ENCODE data around the gene REC8. TPM values are rescaled to one million over a fixed set of nuclear protein-coding genes. Genes with fewer than 3 reads are reported as not detected.

REC8 gene, protein sequence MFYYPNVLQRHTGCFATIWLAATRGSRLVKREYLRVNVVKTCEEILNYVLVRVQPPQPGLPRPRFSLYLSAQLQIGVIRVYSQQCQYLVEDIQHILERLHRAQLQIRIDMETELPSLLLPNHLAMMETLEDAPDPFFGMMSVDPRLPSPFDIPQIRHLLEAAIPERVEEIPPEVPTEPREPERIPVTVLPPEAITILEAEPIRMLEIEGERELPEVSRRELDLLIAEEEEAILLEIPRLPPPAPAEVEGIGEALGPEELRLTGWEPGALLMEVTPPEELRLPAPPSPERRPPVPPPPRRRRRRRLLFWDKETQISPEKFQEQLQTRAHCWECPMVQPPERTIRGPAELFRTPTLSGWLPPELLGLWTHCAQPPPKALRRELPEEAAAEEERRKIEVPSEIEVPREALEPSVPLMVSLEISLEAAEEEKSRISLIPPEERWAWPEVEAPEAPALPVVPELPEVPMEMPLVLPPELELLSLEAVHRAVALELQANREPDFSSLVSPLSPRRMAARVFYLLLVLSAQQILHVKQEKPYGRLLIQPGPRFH
- 10 to 100 TPM; 46.0 to 93.7 (median 68.0) TPM for polyA plus RNA-seq (ENCODE audit: insufficient read length in 4 of 4)

DNA sequence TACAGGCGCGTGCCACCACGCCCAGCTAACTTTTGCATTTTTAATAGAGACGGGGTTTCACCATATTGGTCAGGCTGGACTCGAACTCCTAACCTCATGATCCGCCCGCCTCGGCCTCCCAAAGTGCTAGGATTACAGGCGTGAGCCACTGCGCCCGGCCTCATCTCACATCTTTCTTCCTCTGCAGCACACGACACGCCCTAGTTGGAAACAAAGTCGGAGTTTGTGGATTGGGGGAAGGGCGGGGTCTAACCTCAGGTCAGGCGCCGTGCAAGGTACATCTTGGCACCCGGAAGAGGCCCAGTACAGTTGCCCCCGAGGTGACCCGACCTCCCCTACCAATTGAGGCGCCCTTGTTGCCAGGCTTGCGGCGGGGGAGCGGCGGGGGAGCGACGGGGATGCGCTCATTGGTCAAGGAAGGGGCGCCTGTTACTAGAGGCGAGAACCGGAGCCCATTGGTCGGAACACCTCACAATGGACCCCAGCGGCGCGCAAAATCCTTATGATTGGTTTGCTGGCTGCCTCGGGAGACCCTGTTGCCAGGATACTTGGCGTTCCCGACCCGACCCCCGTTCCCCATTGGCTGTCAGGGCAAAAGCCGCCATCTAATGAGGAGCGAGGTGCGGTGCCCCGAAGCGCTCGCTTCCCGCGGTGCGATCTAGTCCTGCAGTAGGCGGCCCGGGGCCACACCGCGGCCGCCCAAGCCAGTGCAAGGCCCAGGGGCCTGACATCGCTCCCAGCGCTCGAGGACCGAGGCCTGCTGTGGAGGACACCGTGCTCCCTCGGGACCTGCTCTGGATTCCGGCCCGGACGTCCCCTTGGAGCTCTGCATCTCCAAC is at the start of gene REC8:
Gene REC8, plus strand, starts transcription at position 659 of the 839 bp plus-strand sequence. CDS start 473 bp downstream, outside the sequence.
- peak; percentile 77 to 92 (median 81) for DNase-seq (ENCODE audit: low read depth in 4 of 4, low spot score in 2 of 4)

DNA sequence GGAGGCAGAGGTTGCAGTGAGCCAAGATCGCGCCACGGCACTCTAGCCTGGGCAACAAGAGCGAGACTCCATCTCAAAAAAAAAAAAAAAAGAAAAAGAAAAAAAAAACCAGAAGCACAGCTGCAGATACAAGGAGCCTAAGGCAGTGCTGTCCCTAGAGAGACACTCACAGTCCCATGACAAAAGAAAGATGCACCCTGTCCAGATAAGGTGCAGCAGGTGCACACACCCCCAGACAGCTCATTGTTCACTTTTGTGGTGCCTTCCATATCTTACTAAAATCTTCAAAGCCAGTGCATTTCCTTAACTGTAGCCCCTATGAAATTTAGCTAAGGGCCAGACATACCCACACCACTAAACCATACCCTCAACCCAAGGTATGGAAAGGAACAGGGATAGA is 49.5 kb upstream of the REC8 start:
- no peak for DNase-seq (ENCODE audit: low read depth in 4 of 4, low spot score in 2 of 4)

DNA sequence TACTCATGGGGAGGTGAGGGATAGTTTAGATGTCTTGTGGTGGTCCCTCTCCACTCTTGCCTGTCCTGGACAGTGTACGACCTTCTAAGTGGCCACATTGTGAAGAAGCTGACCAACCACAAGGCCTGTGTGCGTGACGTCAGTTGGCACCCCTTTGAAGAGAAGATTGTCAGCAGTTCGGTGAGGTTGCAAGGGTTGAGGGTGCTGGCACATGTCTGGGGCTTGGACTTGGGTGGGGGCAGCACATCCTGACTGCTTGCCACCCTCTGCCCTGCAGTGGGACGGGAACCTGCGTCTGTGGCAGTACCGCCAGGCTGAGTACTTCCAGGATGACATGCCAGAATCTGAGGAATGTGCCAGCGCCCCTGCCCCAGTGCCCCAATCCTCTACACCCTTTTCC is 49.0 kb upstream of the REC8 start:
- no peak for DNase-seq (ENCODE audit: low read depth in 4 of 4, low spot score in 2 of 4)

DNA sequence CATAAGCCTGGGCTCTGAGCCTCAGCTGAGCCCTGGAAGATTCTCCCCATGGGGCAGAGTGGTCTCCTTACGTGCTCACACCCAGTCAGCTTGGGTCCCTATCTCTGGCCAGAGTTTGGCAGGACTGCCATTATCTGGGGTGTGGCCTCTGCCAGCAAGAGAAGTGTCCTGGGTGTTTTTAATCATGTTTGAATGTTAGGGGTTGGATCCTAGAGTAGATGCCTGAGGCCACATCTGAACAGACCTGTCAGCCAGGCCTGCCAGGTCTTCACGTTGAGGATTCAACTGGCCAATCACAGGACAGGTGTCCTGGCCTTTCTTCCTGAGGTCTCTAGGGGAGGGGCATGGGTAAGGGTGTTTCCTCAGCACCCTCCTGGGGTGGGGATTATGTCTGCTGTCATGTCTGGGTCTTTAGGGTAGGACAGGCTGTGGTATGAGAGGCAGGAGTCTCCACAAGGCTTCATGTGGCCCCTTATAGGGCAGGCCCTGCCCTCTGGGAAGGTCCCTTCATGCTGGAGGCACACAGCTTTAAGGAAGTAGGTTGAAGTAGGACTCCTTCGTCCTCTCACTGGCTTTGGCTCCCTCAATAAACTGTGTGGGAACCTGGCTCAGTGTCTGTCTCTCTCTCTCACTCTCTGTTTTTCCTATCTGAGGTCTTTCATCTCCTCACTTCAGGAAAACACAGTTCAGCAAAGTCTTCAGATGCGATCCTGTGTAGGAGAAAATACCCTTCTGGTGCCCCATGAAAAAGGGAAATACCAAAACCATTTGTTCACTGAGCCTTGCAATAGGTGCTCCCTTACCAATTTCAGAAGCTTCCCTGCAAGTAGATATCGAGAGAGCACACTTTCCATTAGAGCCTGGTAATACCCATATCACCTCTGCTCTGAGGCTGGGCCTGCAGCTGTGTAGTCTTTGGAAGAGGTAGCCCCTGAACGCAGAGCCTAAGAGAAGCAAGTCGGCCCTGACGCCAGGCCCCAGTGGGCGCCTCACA is 48.2 kb upstream of the REC8 start:
- no peak for DNase-seq (ENCODE audit: low read depth in 4 of 4, low spot score in 2 of 4)

DNA sequence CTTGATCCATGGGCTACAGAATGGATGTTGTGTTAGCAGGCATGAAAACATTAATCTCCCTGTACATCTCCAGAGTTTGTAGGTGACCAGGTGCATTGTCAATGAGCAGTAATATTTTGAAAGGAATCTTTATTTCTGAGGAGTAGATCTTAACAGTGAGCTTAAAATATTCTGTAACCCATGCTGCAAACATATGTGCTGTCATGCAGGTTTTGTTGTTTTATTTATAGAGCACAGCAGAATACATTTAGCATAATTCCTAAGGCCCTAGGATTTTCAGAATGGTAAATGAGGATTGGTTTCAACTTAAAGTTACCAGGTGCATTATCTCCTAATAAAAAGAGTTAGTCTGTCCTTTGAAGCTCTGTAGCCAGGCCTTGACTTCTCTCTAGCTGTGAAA is 44.9 kb upstream of the REC8 start:
- no peak for DNase-seq (ENCODE audit: low read depth in 4 of 4, low spot score in 2 of 4)

DNA sequence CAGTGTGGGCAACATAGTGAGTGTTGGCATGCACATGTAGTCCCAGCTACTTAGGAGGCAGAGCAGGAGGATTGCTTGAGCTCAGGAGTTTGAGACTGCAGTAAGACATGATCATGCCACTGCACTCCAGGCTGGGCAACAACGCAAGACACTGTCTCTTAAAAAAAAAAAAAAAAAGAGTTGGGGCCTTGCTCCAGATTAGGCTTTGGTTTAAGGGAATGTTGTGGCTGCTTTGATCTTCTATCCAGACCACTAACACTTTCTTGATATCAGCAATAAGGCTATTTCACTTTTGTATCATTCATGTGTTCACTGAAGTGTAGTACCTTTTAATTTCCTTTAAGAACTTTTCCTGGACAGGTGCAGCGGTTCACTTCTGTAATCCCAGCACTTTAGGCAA is 44.2 kb upstream of the REC8 start:
- no peak for DNase-seq (ENCODE audit: low read depth in 4 of 4, low spot score in 2 of 4)

DNA sequence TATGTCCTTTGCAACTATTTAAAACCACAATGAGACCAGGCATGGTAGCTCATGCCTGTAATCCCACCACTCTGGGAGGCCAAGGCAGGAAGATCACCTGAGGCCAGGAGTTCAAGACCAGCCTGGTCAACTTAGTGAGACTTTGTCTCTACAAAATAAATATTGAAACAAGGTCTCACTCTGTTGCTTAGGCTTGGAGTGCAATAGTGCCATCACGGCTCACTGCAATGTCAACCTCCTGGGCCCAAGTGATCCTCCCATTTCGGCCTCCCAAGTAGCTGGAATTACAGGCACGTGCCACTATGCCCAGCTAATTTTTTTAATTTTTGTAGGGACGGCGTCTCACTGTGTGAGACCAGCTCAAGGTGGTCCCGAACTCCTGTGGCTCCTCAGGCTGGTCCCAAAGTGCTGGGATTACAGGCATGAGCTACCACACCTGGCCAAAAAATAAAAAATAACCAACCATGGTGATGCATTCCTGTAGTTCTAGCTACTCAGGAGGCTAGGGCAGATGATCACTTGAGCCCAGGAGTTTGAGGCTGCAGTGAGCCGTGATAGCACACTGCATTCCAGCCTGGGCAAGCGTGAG is 42.4 kb upstream of the REC8 start:
- no peak for DNase-seq (ENCODE audit: low read depth in 4 of 4, low spot score in 2 of 4)

DNA sequence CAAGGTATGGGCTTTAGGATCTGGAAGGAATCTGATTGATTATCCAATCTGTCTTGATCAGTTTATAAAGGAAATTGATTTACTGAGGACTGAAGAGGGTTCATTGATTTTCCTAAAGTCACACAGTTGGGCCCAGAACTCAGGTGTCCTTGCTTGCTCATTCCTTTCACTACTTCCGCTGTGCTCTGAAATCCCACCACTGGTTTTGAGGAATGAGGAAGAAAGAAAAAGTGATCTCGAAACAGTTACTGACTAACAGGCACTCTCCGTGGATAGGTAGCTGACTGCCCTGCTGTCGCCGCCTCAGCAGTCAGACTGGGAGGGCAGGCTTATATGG is 41.5 kb upstream of the REC8 start, which contains the start of gene FITM1:
Gene FITM1, plus strand, starts transcription at position 280 of the 337 bp plus-strand sequence. CDS start 905 bp downstream, outside the sequence.
- DNase-seq (ENCODE audit: low read depth in 4 of 4, low spot score in 2 of 4), result no peak

DNA sequence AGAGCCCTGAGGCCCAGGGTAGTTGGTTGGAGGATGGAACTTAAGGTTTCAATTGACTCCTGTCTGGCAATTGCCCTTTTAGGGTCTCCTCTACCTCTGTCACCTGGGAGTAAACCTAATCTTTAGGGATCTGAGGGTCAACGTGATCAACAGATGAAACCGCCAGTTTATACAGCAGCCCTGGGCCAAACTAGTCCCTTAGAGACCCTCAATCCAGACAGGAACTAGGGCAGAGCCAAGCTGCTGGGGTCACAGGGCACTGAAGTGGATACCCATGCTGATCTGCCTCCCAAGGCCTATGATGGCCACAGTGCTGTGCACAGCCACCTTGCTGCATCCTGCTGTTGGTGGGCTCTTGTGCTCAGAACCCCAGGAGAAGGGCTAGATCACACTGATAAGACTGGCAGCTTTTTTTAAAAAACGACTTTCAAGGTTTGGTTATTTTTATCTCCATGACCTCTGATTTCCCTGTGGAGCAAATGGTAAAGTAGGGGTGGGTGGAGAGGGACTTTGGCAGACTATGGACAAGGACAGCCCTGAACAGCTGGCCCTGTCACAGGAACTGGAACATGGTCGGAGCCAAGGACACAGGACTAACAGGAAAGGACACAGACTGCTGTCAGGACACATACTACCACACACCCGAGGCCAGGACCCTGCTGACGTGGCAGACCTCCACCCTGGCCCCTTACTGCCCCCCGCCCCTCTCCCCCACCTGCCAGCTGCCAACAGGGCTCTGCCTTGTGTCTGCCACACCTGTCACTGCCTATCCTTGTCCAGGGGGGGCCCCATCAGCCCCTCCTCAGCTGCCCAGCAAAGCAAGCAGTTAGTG is 40.9 kb upstream of the REC8 start:
- DNase-seq (ENCODE audit: low read depth in 4 of 4, low spot score in 2 of 4), result no peak

DNA sequence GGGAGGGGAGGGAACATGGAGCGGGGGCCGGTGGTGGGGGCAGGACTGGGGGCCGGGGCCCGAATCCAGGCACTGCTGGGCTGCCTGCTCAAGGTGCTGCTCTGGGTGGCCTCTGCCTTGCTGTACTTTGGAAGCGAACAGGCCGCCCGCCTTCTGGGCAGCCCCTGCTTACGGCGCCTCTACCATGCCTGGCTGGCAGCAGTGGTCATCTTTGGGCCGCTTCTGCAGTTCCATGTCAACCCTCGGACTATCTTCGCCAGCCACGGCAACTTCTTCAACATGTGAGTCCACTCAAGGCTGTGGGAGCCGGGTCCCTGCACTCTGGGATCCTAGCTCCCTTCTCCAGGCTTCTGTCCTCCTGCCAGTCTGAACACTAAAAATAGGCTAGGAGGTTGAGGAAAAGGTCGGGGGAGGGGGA is 40.3 kb upstream of the REC8 start:
- DNase-seq (ENCODE audit: low read depth in 4 of 4, low spot score in 2 of 4), result no peak

DNA sequence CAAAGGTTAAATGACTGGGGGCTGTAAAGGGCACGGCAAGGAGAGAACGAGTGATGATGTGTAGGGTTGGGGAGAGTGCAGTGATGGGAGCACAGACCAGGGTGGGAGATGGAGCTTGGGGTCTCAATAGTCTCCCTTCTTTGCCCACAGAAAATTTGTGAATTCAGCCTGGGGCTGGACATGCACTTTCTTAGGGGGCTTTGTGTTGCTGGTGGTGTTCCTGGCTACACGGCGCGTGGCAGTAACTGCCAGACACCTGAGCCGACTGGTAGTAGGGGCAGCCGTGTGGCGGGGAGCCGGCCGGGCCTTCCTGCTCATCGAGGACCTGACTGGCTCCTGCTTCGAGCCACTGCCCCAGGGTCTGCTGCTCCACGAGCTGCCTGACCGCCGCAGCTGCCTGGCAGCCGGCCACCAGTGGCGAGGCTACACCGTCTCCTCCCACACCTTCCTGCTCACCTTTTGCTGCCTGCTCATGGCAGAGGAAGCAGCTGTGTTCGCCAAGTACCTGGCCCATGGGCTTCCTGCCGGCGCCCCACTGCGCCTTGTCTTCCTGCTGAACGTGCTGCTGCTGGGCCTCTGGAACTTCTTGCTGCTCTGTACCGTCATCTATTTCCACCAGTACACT is 39.7 kb upstream of the REC8 start:
- DNase-seq (ENCODE audit: low read depth in 4 of 4, low spot score in 2 of 4), result no peak

DNA sequence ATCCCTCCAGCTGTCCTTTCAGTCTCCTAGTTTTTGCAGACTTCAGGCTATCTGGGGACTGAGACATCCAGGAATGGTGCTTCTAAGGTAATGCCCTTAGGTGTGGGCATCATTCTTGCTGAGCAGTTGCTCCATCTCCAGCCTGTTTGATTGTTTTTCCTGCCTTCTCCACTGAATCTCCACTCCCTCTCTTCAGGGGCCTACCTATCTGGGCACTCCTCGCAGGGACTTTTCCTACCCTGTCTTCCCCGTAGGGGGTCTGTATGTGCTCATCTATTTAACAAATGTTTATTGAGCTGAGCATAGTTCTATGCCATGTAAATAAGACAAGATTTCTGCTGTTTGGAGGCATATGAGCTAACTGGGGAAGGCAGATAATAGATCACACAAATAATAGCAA is 38.9 kb upstream of the REC8 start:
- no peak for DNase-seq (ENCODE audit: low read depth in 4 of 4, low spot score in 2 of 4)

DNA sequence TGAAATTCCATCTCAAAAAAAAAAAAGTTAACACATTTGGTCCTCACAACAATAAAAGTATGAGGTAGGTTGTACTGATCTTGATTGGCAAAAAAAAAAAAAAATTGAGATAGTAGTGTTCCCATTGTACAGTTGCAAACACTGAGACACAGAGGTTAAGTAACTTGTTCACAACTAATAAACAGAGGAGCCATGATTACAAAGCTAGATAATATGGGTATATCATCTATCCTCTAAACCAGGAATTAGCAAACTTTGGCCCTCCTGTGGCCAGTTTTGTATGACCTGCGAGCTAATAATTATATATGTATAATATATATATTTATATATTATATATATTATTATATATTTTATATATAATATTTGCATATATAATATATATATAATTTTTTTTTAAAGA is 38.1 kb upstream of the REC8 start:
- DNase-seq (ENCODE audit: low read depth in 4 of 4, low spot score in 2 of 4), result no peak

DNA sequence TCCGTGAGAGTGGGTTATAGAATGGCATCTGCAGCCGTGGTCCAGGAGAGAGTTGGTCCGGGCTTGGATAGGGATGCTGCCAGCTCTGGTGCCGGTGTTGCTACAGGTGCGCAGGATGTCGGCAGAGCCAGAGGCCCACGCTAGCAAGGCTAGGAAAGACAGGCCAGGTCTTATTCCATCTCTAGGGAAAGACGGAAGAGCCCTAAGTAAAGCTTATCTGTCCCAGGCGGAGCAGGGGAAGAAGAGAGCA is 36.4 kb upstream of the REC8 start:
- no peak for DNase-seq (ENCODE audit: low read depth in 4 of 4, low spot score in 2 of 4)

DNA sequence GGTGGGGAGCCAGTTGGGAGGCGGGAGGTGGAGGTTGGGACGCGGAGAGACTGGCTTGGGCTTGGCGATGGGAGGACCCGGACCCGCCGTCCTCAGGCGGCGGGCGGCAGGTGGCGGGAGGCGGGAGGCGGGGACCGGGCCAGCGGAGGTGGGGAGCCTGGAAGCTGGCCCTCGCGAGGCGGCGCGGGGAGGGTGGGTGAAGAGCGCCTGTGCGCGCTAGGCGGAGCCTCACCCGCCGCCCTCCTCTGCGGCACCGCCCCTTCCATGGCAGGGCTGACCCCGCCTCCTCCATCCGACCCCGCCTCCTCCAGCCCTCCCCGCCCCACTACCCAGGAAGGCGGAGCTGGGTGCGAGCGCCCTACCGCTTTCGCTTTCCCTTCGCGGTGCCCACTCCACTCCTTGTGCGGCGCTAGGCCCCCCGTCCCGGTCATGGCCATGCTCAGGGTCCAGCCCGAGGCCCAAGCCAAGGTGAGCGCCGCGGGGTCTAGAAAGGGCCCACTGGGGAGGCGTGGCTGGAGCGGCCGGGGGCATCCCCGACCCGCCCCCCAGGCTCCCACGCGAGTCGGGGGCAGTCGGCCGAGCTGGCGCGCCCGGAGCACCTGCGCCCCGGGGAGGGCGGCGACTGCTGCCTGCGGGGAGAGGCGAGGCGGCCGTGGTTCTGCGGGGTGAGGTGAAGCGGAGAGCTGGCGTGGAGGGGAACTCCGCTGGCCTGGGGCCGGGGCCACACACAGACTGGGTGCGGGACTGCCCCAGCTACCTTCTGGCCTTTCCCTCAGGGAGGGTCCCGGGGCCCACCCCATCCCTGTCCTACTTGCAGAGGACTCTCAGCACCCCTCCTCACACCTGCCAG is 35.8 kb upstream of the REC8 start, which contains the start of gene PSME1:
Gene PSME1, plus strand, starts transcription at position 361 of the 850 bp plus-strand sequence. Its CDS starts 69 bp downstream, at position 430.
- DNase-seq (ENCODE audit: low read depth in 4 of 4, low spot score in 2 of 4), result peak; percentile 62 to 83 (median 74)

DNA sequence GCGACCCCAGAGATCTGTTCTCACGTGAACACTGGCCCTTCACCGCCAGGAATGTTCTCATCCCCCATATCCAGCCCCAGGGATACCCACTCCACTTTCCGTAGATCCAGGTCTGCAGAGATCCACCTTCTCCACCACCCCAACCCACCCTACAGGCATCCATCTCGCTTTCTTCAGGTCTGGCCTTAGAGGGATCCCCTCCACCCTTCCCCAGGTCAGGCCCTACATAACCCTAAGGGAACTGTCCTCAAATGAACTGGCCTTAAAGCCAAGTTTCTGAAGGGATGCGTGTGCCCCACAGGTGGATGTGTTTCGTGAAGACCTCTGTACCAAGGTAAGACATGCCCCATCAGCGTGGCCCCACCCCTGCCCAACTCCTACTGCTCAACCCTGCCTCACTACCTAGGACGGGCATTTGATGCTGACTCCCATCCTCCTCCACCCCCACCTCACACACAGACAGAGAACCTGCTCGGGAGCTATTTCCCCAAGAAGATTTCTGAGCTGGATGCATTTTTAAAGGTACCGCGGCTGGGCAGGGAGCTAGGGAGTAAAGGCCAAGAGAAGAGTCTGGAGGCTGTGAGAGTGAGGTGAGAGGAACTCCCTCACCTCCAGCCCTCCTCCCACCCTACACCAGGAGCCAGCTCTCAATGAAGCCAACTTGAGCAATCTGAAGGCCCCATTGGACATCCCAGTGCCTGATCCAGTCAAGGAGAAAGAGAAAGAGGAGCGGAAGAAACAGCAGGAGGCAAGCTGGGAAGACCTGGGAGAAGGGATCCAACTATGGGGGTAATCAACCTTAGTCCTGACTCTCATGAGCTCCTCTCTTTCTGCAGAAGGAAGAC is 35.0 kb upstream of the REC8 start:
- DNase-seq (ENCODE audit: low read depth in 4 of 4, low spot score in 2 of 4), result no peak
